HCT116 (cell line): Measurements from ENCODE around the gene TENT4A. TPM values are rescaled to one million over a fixed set of nuclear protein-coding genes. Genes with fewer than 3 reads are reported as not detected.

Experiments
- ATAC-seq: fragments of 200-7000 bp; cut with Tn5 transposase; 2 replicates; pipeline ENCODE4 v1.9.1; 2020; ENCODE audit warnings: mild to moderate bottlenecking, moderate library complexity
- BruUV-seq: library from RNA; stranded (reverse); fragments of 400-500 nt; replicated peaks from 2 replicates; lab custom pipeline; 2021; lab: Mats Ljungman, UMichigan
- CTCF ChIA-PET: fragments of 300-600 bp; sonication (Branson Sonifier 250); formaldehyde crosslinking; loops from one replicate; lab custom pipeline; 2021; ENCODE audit warnings: antibody characterized with exemption; lab: Charles Lee
- POLR2A ChIA-PET: fragments of 300-600, 350-600 bp; sonication (Branson Sonifier 250); formaldehyde crosslinking; loops from one replicate; lab custom pipeline; 2021; ENCODE audit warnings: antibody characterized with exemption; lab: Charles Lee
- RAD21 ChIA-PET, 2 experiments: fragments of 300-600 bp; sonication (Branson Sonifier 250); formaldehyde crosslinking; loops; one replicate each; lab custom pipeline; 2023; ENCODE audit warnings: low total read pairs in 2 of 2; ENCODE audit not compliant: uncharacterized antibody in 2 of 2, unreplicated experiment in 2 of 2, low non-redundant PET in 1 of 2; lab: Charles Lee
- DNase-seq: peaks from one replicate; pipeline ENCODE4 v3.0.0-alpha.2; 2010; ENCODE audit warnings: low read depth, low spot score
- H2AFZ ChIP-seq: fragments of 200-600 bp; shearing (Covaris generic), sonication (generic); 2 replicates; pipeline ENCODE4 v1.6.1; 2017; ENCODE audit warnings: low read depth, mixed run types, mixed read lengths, antibody characterized with exemption, low read length; ENCODE audit not compliant: poor library complexity, severe bottlenecking
- H3K27ac ChIP-seq: 2 replicates; pipeline ENCODE4 v1.5.1; 2012; ENCODE audit warnings: low read depth, low read length
- H3K27me3 ChIP-seq: fragments of 200-600 bp; sonication (generic); 2 replicates; pipeline ENCODE4 v1.6.1; 2016; ENCODE audit warnings: mixed run types, low read length, mixed read lengths; ENCODE audit not compliant: insufficient read depth
- H3K36me3 ChIP-seq, 2 experiments: fragments of 200-500 bp in 1 of 2; fragments of 200-600 bp in 1 of 2; sonication (Bioruptor generic) in 1 of 2; sonication (generic) in 1 of 2; 2 replicates each; pipeline versions ENCODE4 v1.5.1 to v1.6.1; 2014 to 2016; ENCODE audit warnings: low read length in 2 of 2, inconsistent platforms in 1 of 2, mixed read lengths in 1 of 2, mixed run types in 1 of 2; ENCODE audit not compliant: insufficient read depth in 2 of 2, control insufficient read depth in 1 of 2
- H3K4me1 ChIP-seq, 2 experiments: fragments of 200-600 bp in 1 of 2; sonication (generic) in 1 of 2; 2 replicates each; pipeline versions ENCODE4 v1.5.1 to v1.6.1; 2012 to 2017; ENCODE audit warnings: low read length in 2 of 2, inconsistent platforms in 1 of 2, mild to moderate bottlenecking in 1 of 2, mixed read lengths in 1 of 2, mixed run types in 1 of 2, moderate library complexity in 1 of 2; ENCODE audit not compliant: insufficient read depth in 2 of 2, control insufficient read depth in 1 of 2
- H3K4me2 ChIP-seq: fragments of 200-600 bp; sonication (generic); 2 replicates; pipeline ENCODE4 v1.6.1; 2017; ENCODE audit warnings: mixed run types, low read length, mixed read lengths
- H3K4me3 ChIP-seq, 2 experiments: fragments of 200-600 bp in 1 of 2; sonication (generic) in 1 of 2; replicated peaks in 1 of 2; 2 replicates each; pipeline ENCODE4 v1.5.1; 2011 to 2016; ENCODE audit warnings: low read length in 2 of 2, control low read depth in 1 of 2, low read depth in 1 of 2, mild to moderate bottlenecking in 1 of 2, mixed read lengths in 1 of 2, mixed run types in 1 of 2
- H3K79me2 ChIP-seq: fragments of 200-600 bp; sonication (generic); 2 replicates; pipeline ENCODE4 v1.6.1; 2017; ENCODE audit warnings: mild to moderate bottlenecking, mixed run types, low read length, moderate library complexity, mixed read lengths; ENCODE audit not compliant: insufficient read depth
- H3K9ac ChIP-seq: fragments of 200-600 bp; sonication (generic); 2 replicates; pipeline ENCODE4 v1.6.1; 2016; ENCODE audit warnings: low read length, mixed read lengths
- H3K9me2 ChIP-seq: fragments of 200-600 bp; sonication (generic), shearing (Covaris generic); 2 replicates; pipeline ENCODE4 v1.6.1; 2017; ENCODE audit warnings: mixed run types, mild to moderate bottlenecking, moderate library complexity; ENCODE audit not compliant: insufficient read depth
- H3K9me3 ChIP-seq, 2 experiments: fragments of 200-500 bp in 1 of 2; fragments of 200-600 bp in 1 of 2; sonication (Bioruptor generic) in 1 of 2; sonication (generic) in 1 of 2; 2 replicates each; pipeline ENCODE4 v1.6.1; 2014 to 2017; ENCODE audit warnings: low read length in 2 of 2, mixed read lengths in 2 of 2, inconsistent platforms in 1 of 2, low read depth in 1 of 2, mild to moderate bottlenecking in 1 of 2, mixed run types in 1 of 2, moderate library complexity in 1 of 2; ENCODE audit not compliant: control insufficient read depth in 1 of 2, insufficient read depth in 1 of 2
- H4K20me1 ChIP-seq: fragments of 200-600 bp; sonication (generic), shearing (Covaris generic); 2 replicates; pipeline ENCODE4 v1.6.1; 2017; ENCODE audit warnings: mixed run types, mild to moderate bottlenecking, moderate library complexity; ENCODE audit not compliant: insufficient read depth
- CBX3 ChIP-seq: IDR thresholded peaks from 2 replicates; pipeline ENCODE4 v1.6.1; 2012; ENCODE audit warnings: low read depth
- CEBPB ChIP-seq: IDR thresholded peaks from 2 replicates; pipeline ENCODE4 v1.6.1; 2012; ENCODE audit warnings: low read depth
- EZH2phosphoT487 ChIP-seq: fragments of 200-600 bp; IDR thresholded peaks from 2 replicates; pipeline ENCODE4 v1.6.1; 2018; ENCODE audit warnings: antibody characterized with exemption, borderline replicate concordance
- FOSL1 ChIP-seq: IDR thresholded peaks from 2 replicates; pipeline ENCODE4 v1.6.1; 2012; ENCODE audit warnings: low read depth
- JUND ChIP-seq: IDR thresholded peaks from 2 replicates; pipeline ENCODE4 v1.6.1; 2012
- POLR2A ChIP-seq: IDR thresholded peaks from 2 replicates; pipeline ENCODE4 v1.7.0; 2011; ENCODE audit warnings: borderline replicate concordance; ENCODE audit not compliant: insufficient read depth, insufficient read length; ENCODE audit errors: extremely low read depth
- RAD21 ChIP-seq: IDR thresholded peaks from 2 replicates; pipeline ENCODE4 v1.6.1; 2012; ENCODE audit warnings: low read depth, mild to moderate bottlenecking
- SIN3A ChIP-seq: IDR thresholded peaks from 2 replicates; pipeline ENCODE4 v1.6.1; 2012; ENCODE audit warnings: low read depth
- SP1 ChIP-seq: IDR thresholded peaks from 2 replicates; pipeline ENCODE4 v1.6.1; 2012; ENCODE audit warnings: low read depth
- TCF7L2 ChIP-seq: IDR thresholded peaks from 2 replicates; pipeline ENCODE4 v1.7.0; 2011; ENCODE audit warnings: borderline replicate concordance, inconsistent platforms; ENCODE audit not compliant: insufficient read depth, insufficient read length; ENCODE audit errors: extremely low read depth
- YY1 ChIP-seq: IDR thresholded peaks from 2 replicates; pipeline ENCODE4 v1.6.1; 2011; ENCODE audit warnings: low read length, low read depth, moderate library complexity, mild to moderate bottlenecking; ENCODE audit not compliant: insufficient replicate concordance; ENCODE audit errors: extremely low read depth
- ZFX ChIP-seq: fragments of 450-650 bp; IDR thresholded peaks from 2 replicates; pipeline ENCODE4 v1.6.1; 2017
- ZNF274 ChIP-seq: fragments of 200-500 bp; sonication (Bioruptor generic); IDR thresholded peaks from 2 replicates; pipeline ENCODE4 v1.6.1; 2014; ENCODE audit warnings: mild to moderate bottlenecking, low read depth, low read length, inconsistent platforms
- intact Hi-C: fragments of 100-400 bp; cut with micrococcal nuclease; formaldehyde crosslinking; loops from 2 replicates; pipeline ENCODE4 v1.10.0; 2022
- total RNA-seq: library from RNA; stranded (reverse); gene quantifications from one replicate; pipeline ENCODE4 v1.2.1, GENCODE V29; 2021; ENCODE audit not compliant: unreplicated experiment
- TF ChIP-seq, protein P1 (sequence below): IDR thresholded peaks from 2 replicates; pipeline ENCODE4 v1.6.1; 2012
- TF ChIP-seq, protein P2 (sequence below), 3 experiments: fragments of 200-600 bp in 1 of 3; sonication (generic) in 1 of 3; IDR thresholded peaks in 2 of 3; conservative IDR thresholded peaks in 1 of 3; 2 replicates each; pipeline ENCODE4 v1.5.1; 2012 to 2017; ENCODE audit warnings: low read depth in 2 of 3, low read length in 2 of 3, antibody characterized with exemption in 1 of 3, borderline replicate concordance in 1 of 3, control low read depth in 1 of 3, mild to moderate bottlenecking in 1 of 3, mixed read lengths in 1 of 3, mixed run types in 1 of 3, moderate library complexity in 1 of 3; ENCODE audit not compliant: insufficient read depth in 1 of 3
- TF ChIP-seq, protein P3 (sequence below): IDR thresholded peaks from 2 replicates; pipeline ENCODE4 v1.6.1; 2012
- TF ChIP-seq, protein P4 (sequence below): IDR thresholded peaks from 2 replicates; pipeline ENCODE4 v1.6.1; 2012; ENCODE audit warnings: low read depth

Gene TENT4A
- total RNA-seq, 1 experiment from 2014 or later, result 39.8 TPM

- intact Hi-C loops, result no loop called here
- BruUV-seq, result no TSS peak
- Histone ChIP-seq H3K4me2 (no peak overlapping the region), H3K4me1 (no peaks in the 10 kb centered on the region), H3K9me2 (no peaks in the 10 kb centered on the region), H3K9me3 (no peaks in the 10 kb centered on the region), H4K20me1 (peaks cover under 1% of the 10 kb centered on the region), H2AFZ (no peak overlapping the region), H3K27ac (no peak overlapping the region), H3K36me3 (peaks cover 3 to 13% of the 10 kb centered on the region in 2 experiments; a peak in 3 of 4 replicates), H3K79me2 (peaks cover 99% of the 10 kb centered on the region), H3K9ac (no peak overlapping the region), H3K27me3 (no peaks in the 10 kb centered on the region), H3K4me3 (no peak overlapping the region)
- no peak for ATAC-seq
- POLR2A ChIA-PET, result no interaction called here
- DNase-seq, result no peak
- TF ChIP-seq CEBPB, result no peak
- no peak for TF ChIP-seq SIN3A
- TF ChIP-seq FOSL1, result no peak
- no peak for TF ChIP-seq EZH2phosphoT487
- TF ChIP-seq SP1, result no peak
- TF ChIP-seq, protein P1, sequence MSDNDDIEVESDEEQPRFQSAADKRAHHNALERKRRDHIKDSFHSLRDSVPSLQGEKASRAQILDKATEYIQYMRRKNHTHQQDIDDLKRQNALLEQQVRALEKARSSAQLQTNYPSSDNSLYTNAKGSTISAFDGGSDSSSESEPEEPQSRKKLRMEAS, result no peak
- TF ChIP-seq, protein P2, sequence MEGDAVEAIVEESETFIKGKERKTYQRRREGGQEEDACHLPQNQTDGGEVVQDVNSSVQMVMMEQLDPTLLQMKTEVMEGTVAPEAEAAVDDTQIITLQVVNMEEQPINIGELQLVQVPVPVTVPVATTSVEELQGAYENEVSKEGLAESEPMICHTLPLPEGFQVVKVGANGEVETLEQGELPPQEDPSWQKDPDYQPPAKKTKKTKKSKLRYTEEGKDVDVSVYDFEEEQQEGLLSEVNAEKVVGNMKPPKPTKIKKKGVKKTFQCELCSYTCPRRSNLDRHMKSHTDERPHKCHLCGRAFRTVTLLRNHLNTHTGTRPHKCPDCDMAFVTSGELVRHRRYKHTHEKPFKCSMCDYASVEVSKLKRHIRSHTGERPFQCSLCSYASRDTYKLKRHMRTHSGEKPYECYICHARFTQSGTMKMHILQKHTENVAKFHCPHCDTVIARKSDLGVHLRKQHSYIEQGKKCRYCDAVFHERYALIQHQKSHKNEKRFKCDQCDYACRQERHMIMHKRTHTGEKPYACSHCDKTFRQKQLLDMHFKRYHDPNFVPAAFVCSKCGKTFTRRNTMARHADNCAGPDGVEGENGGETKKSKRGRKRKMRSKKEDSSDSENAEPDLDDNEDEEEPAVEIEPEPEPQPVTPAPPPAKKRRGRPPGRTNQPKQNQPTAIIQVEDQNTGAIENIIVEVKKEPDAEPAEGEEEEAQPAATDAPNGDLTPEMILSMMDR (IDR thresholded peaks at IDR 0.05 in 2 of 3, conservative IDR thresholded peaks at IDR 0.05 in 1 of 3; ENCODE audit: borderline replicate concordance in 1 of 3, insufficient read depth in 1 of 3, low read depth in 2 of 3, low read length in 2 of 3), result no peak
- no peak for TF ChIP-seq TCF7L2
- no peak for TF ChIP-seq ZFX
- TF ChIP-seq, protein P3, sequence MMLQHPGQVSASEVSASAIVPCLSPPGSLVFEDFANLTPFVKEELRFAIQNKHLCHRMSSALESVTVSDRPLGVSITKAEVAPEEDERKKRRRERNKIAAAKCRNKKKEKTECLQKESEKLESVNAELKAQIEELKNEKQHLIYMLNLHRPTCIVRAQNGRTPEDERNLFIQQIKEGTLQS, result no peak
- no peak for TF ChIP-seq POLR2A
- no peak for TF ChIP-seq ZNF274
- no peak for TF ChIP-seq RAD21
- TF ChIP-seq JUND, result no peak
- no peak for TF ChIP-seq CBX3
- TF ChIP-seq, protein P4, sequence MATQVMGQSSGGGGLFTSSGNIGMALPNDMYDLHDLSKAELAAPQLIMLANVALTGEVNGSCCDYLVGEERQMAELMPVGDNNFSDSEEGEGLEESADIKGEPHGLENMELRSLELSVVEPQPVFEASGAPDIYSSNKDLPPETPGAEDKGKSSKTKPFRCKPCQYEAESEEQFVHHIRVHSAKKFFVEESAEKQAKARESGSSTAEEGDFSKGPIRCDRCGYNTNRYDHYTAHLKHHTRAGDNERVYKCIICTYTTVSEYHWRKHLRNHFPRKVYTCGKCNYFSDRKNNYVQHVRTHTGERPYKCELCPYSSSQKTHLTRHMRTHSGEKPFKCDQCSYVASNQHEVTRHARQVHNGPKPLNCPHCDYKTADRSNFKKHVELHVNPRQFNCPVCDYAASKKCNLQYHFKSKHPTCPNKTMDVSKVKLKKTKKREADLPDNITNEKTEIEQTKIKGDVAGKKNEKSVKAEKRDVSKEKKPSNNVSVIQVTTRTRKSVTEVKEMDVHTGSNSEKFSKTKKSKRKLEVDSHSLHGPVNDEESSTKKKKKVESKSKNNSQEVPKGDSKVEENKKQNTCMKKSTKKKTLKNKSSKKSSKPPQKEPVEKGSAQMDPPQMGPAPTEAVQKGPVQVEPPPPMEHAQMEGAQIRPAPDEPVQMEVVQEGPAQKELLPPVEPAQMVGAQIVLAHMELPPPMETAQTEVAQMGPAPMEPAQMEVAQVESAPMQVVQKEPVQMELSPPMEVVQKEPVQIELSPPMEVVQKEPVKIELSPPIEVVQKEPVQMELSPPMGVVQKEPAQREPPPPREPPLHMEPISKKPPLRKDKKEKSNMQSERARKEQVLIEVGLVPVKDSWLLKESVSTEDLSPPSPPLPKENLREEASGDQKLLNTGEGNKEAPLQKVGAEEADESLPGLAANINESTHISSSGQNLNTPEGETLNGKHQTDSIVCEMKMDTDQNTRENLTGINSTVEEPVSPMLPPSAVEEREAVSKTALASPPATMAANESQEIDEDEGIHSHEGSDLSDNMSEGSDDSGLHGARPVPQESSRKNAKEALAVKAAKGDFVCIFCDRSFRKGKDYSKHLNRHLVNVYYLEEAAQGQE, result no peak
- TF ChIP-seq YY1, result no peak
- RAD21 ChIA-PET, result no interaction called here
- CTCF ChIA-PET, result no interaction called here
Measured at GRCh38 chr5:6727231-6727630, 14.0 kb downstream of the TENT4A start.
